T47D (cell line): Measurements from ENCODE around the gene DUSP7.

Experiments
- DNase-seq, 2 experiments: peaks; one replicate each; pipeline versions ENCODE4 v3.0.0 to v3.0.0-alpha.2; 2011 to 2012; ENCODE audit warnings: low read depth in 1 of 2, low spot score in 1 of 2
- JUND ChIP-seq: IDR thresholded peaks from 2 replicates; pipeline ENCODE4 v1.6.1; 2012; ENCODE audit warnings: low read depth
- in situ Hi-C: cut with HindIII; loops from 2 replicates; pipeline ENCODE4 v1.10.0; 2016; ENCODE audit warnings: low sequenced_read_pairs, low pct_unique_long_range_greater_than_20kb

The DUSP7 gene

GRCh38 chr3:52082951-52083350 is 26.6 kb upstream of the DUSP7 start:
- DNase-seq: no peak
- in situ Hi-C loops: no loop called here
- TF ChIP-seq JUND: no peak

GRCh38 chr3:52080830-52081719 is 24.7 kb upstream of the DUSP7 start:
- TF ChIP-seq JUND: no peak
- DNase-seq: no peak
- in situ Hi-C loops: no loop called here

- DNase-seq: no peak
- in situ Hi-C loops: no loop called here
- no peak for TF ChIP-seq JUND
Measured at GRCh38 chr3:52079958-52080357, 23.6 kb upstream of the DUSP7 start.

GRCh38 chr3:52078781-52079560 is 22.6 kb upstream of the DUSP7 start:
- TF ChIP-seq JUND: no peak
- in situ Hi-C loops: no loop called here
- no peak for DNase-seq

- DNase-seq: no peak
- in situ Hi-C loops: no loop called here
- no peak for TF ChIP-seq JUND
Measured at GRCh38 chr3:52077925-52078324, 21.6 kb upstream of the DUSP7 start.

- no peak for DNase-seq
- in situ Hi-C loops: no loop called here
- no peak for TF ChIP-seq JUND
Measured at GRCh38 chr3:52076896-52077780, 20.8 kb upstream of the DUSP7 start.

- DNase-seq: no peak
- no peak for TF ChIP-seq JUND
Measured at GRCh38 chr3:52073490-52073889, 17.1 kb upstream of the DUSP7 start.

GRCh38 chr3:52072471-52072870 is 16.1 kb upstream of the DUSP7 start:
- no peak for DNase-seq
- no peak for TF ChIP-seq JUND
- in situ Hi-C loops: no loop called here

More at GRCh38 chr3:52073490-52073889, 17.1 kb upstream of the DUSP7 start:
- in situ Hi-C loops: no loop called here

GRCh38 chr3:52072020-52072419 is 15.6 kb upstream of the DUSP7 start:
- DNase-seq: no peak
- in situ Hi-C loops: no loop called here
- TF ChIP-seq JUND: no peak

GRCh38 chr3:52070724-52071621 is 14.6 kb upstream of the DUSP7 start:
- DNase-seq: no peak
- in situ Hi-C loops: no loop called here
- TF ChIP-seq JUND: no peak

- in situ Hi-C loops: no loop called here
- DNase-seq: no peak
- TF ChIP-seq JUND: no peak
Measured at GRCh38 chr3:52069855-52070254, 13.5 kb upstream of the DUSP7 start.
